HCT116 (cell line): Measurements from ENCODE around the gene BEX3. TPM values are rescaled to one million over a fixed set of nuclear protein-coding genes. Genes with fewer than 3 reads are reported as not detected.

ENCODE experiments used
- ATAC-seq: fragments of 200-7000 bp; cut with Tn5 transposase; 2 replicates; pipeline ENCODE4 v1.9.1; 2020; ENCODE audit warnings: mild to moderate bottlenecking, moderate library complexity
- BruUV-seq: library from RNA; stranded (reverse); fragments of 400-500 nt; replicated peaks from 2 replicates; lab custom pipeline; 2021; lab: Mats Ljungman, UMichigan
- CTCF ChIA-PET: fragments of 300-600 bp; sonication (Branson Sonifier 250); formaldehyde crosslinking; loops from one replicate; lab custom pipeline; 2021; ENCODE audit warnings: antibody characterized with exemption; lab: Charles Lee
- POLR2A ChIA-PET: fragments of 300-600, 350-600 bp; sonication (Branson Sonifier 250); formaldehyde crosslinking; loops from one replicate; lab custom pipeline; 2021; ENCODE audit warnings: antibody characterized with exemption; lab: Charles Lee
- RAD21 ChIA-PET, 2 experiments: fragments of 300-600 bp; sonication (Branson Sonifier 250); formaldehyde crosslinking; loops; one replicate each; lab custom pipeline; 2023; ENCODE audit warnings: low total read pairs in 2 of 2; ENCODE audit not compliant: uncharacterized antibody in 2 of 2, unreplicated experiment in 2 of 2, low non-redundant PET in 1 of 2; lab: Charles Lee
- DNase-seq: peaks from one replicate; pipeline ENCODE4 v3.0.0-alpha.2; 2010; ENCODE audit warnings: low read depth, low spot score
- H2AFZ ChIP-seq: fragments of 200-600 bp; shearing (Covaris generic), sonication (generic); 2 replicates; pipeline ENCODE4 v1.6.1; 2017; ENCODE audit warnings: low read depth, mixed run types, mixed read lengths, antibody characterized with exemption, low read length; ENCODE audit not compliant: poor library complexity, severe bottlenecking
- H3K27ac ChIP-seq: 2 replicates; pipeline ENCODE4 v1.5.1; 2012; ENCODE audit warnings: low read depth, low read length
- H3K27me3 ChIP-seq: fragments of 200-600 bp; sonication (generic); 2 replicates; pipeline ENCODE4 v1.6.1; 2016; ENCODE audit warnings: mixed run types, low read length, mixed read lengths; ENCODE audit not compliant: insufficient read depth
- H3K36me3 ChIP-seq, 2 experiments: fragments of 200-500 bp in 1 of 2; fragments of 200-600 bp in 1 of 2; sonication (Bioruptor generic) in 1 of 2; sonication (generic) in 1 of 2; 2 replicates each; pipeline versions ENCODE4 v1.5.1 to v1.6.1; 2014 to 2016; ENCODE audit warnings: low read length in 2 of 2, inconsistent platforms in 1 of 2, mixed read lengths in 1 of 2, mixed run types in 1 of 2; ENCODE audit not compliant: insufficient read depth in 2 of 2, control insufficient read depth in 1 of 2
- H3K4me1 ChIP-seq, 2 experiments: fragments of 200-600 bp in 1 of 2; sonication (generic) in 1 of 2; 2 replicates each; pipeline versions ENCODE4 v1.5.1 to v1.6.1; 2012 to 2017; ENCODE audit warnings: low read length in 2 of 2, inconsistent platforms in 1 of 2, mild to moderate bottlenecking in 1 of 2, mixed read lengths in 1 of 2, mixed run types in 1 of 2, moderate library complexity in 1 of 2; ENCODE audit not compliant: insufficient read depth in 2 of 2, control insufficient read depth in 1 of 2
- H3K4me2 ChIP-seq: fragments of 200-600 bp; sonication (generic); 2 replicates; pipeline ENCODE4 v1.6.1; 2017; ENCODE audit warnings: mixed run types, low read length, mixed read lengths
- H3K4me3 ChIP-seq, 2 experiments: fragments of 200-600 bp in 1 of 2; sonication (generic) in 1 of 2; replicated peaks in 1 of 2; 2 replicates each; pipeline ENCODE4 v1.5.1; 2011 to 2016; ENCODE audit warnings: low read length in 2 of 2, control low read depth in 1 of 2, low read depth in 1 of 2, mild to moderate bottlenecking in 1 of 2, mixed read lengths in 1 of 2, mixed run types in 1 of 2
- H3K79me2 ChIP-seq: fragments of 200-600 bp; sonication (generic); 2 replicates; pipeline ENCODE4 v1.6.1; 2017; ENCODE audit warnings: mild to moderate bottlenecking, mixed run types, low read length, moderate library complexity, mixed read lengths; ENCODE audit not compliant: insufficient read depth
- H3K9ac ChIP-seq: fragments of 200-600 bp; sonication (generic); 2 replicates; pipeline ENCODE4 v1.6.1; 2016; ENCODE audit warnings: low read length, mixed read lengths
- H3K9me2 ChIP-seq: fragments of 200-600 bp; sonication (generic), shearing (Covaris generic); 2 replicates; pipeline ENCODE4 v1.6.1; 2017; ENCODE audit warnings: mixed run types, mild to moderate bottlenecking, moderate library complexity; ENCODE audit not compliant: insufficient read depth
- H3K9me3 ChIP-seq, 2 experiments: fragments of 200-500 bp in 1 of 2; fragments of 200-600 bp in 1 of 2; sonication (Bioruptor generic) in 1 of 2; sonication (generic) in 1 of 2; 2 replicates each; pipeline ENCODE4 v1.6.1; 2014 to 2017; ENCODE audit warnings: low read length in 2 of 2, mixed read lengths in 2 of 2, inconsistent platforms in 1 of 2, low read depth in 1 of 2, mild to moderate bottlenecking in 1 of 2, mixed run types in 1 of 2, moderate library complexity in 1 of 2; ENCODE audit not compliant: control insufficient read depth in 1 of 2, insufficient read depth in 1 of 2
- H4K20me1 ChIP-seq: fragments of 200-600 bp; sonication (generic), shearing (Covaris generic); 2 replicates; pipeline ENCODE4 v1.6.1; 2017; ENCODE audit warnings: mixed run types, mild to moderate bottlenecking, moderate library complexity; ENCODE audit not compliant: insufficient read depth
- ATF3 ChIP-seq: IDR thresholded peaks from 2 replicates; pipeline ENCODE4 v1.6.1; 2012
- CBX3 ChIP-seq: IDR thresholded peaks from 2 replicates; pipeline ENCODE4 v1.6.1; 2012; ENCODE audit warnings: low read depth
- CEBPB ChIP-seq: IDR thresholded peaks from 2 replicates; pipeline ENCODE4 v1.6.1; 2012; ENCODE audit warnings: low read depth
- EZH2 ChIP-seq: fragments of 200-600 bp; sonication (generic); IDR thresholded peaks from 2 replicates; pipeline ENCODE4 v1.6.1; 2017; ENCODE audit warnings: antibody characterized with exemption, mixed run types
- FOSL1 ChIP-seq: IDR thresholded peaks from 2 replicates; pipeline ENCODE4 v1.6.1; 2012; ENCODE audit warnings: low read depth
- JUND ChIP-seq: IDR thresholded peaks from 2 replicates; pipeline ENCODE4 v1.6.1; 2012
- MAX ChIP-seq: IDR thresholded peaks from 2 replicates; pipeline ENCODE4 v1.6.1; 2012
- RAD21 ChIP-seq: IDR thresholded peaks from 2 replicates; pipeline ENCODE4 v1.6.1; 2012; ENCODE audit warnings: low read depth, mild to moderate bottlenecking
- ZBTB33 ChIP-seq: IDR thresholded peaks from 2 replicates; pipeline ENCODE4 v1.6.1; 2011; ENCODE audit warnings: mild to moderate bottlenecking, low read length, moderate library complexity; ENCODE audit not compliant: insufficient replicate concordance; ENCODE audit errors: extremely low read depth
- ZFX ChIP-seq: fragments of 450-650 bp; IDR thresholded peaks from 2 replicates; pipeline ENCODE4 v1.6.1; 2017
- ZNF274 ChIP-seq: fragments of 200-500 bp; sonication (Bioruptor generic); IDR thresholded peaks from 2 replicates; pipeline ENCODE4 v1.6.1; 2014; ENCODE audit warnings: mild to moderate bottlenecking, low read depth, low read length, inconsistent platforms
- intact Hi-C: fragments of 100-400 bp; cut with micrococcal nuclease; formaldehyde crosslinking; loops from 2 replicates; pipeline ENCODE4 v1.10.0; 2022
- total RNA-seq: library from RNA; stranded (reverse); gene quantifications from one replicate; pipeline ENCODE4 v1.2.1, GENCODE V29; 2021; ENCODE audit not compliant: unreplicated experiment

BEX3 gene
- total RNA-seq, 1 experiment from 2014 or later: 86.2 TPM

- H3K27me3 ChIP-seq: no peaks in the 10 kb centered on the region
- ChIA-PET RAD21 (no interaction called here), CTCF (no interaction called here), POLR2A (no interaction called here)
- intact Hi-C loops: no loop called here
- H2AFZ ChIP-seq: no peak overlapping the region
- DNase-seq: no peak
- H3K4me2 ChIP-seq: no peak overlapping the region
- H3K36me3 ChIP-seq: no peaks in the 10 kb centered on the region
- no TSS peak for BruUV-seq
- no peak overlapping the region for H3K4me3 ChIP-seq
- no peaks in the 10 kb centered on the region for H3K9me2 ChIP-seq
- ATAC-seq: no peak
- H3K79me2 ChIP-seq: peaks cover 9% of the 10 kb centered on the region
- TF ChIP-seq CBX3 (no peak), ZFX (no peak), CEBPB (no peak), JUND (no peak), ATF3 (no peak), EZH2 (no peak), ZNF274 (no peak), RAD21 (no peak), ZBTB33 (no peak), FOSL1 (no peak), MAX (no peak)
- H3K4me1 ChIP-seq: peaks cover 2 to 10% of the 10 kb centered on the region in 2 experiments; a peak in 2 of 4 replicates
- no peak overlapping the region for H3K27ac ChIP-seq
- H4K20me1 ChIP-seq: no peaks in the 10 kb centered on the region
- H3K9me3 ChIP-seq: no peaks in the 10 kb centered on the region
- H3K9ac ChIP-seq: no peak overlapping the region
Observed at GRCh38 chrX:103378990-103379389, 2.7 kb downstream of the BEX3 start.
